Activated naive CD8-positive, alpha-beta T cell treated with anti-CD3 and anti-CD28 coated beads, Interleukin-2, amount 50 U/mL, for 16 hours (primary cell): ENCODE results near the gene JMJD1C.

Source experiments
- DNase-seq: peaks from one replicate; pipeline ENCODE4 v3.0.0-alpha.2; 2020; ENCODE audit warnings: low read depth, low spot score

JMJD1C gene

DNA sequence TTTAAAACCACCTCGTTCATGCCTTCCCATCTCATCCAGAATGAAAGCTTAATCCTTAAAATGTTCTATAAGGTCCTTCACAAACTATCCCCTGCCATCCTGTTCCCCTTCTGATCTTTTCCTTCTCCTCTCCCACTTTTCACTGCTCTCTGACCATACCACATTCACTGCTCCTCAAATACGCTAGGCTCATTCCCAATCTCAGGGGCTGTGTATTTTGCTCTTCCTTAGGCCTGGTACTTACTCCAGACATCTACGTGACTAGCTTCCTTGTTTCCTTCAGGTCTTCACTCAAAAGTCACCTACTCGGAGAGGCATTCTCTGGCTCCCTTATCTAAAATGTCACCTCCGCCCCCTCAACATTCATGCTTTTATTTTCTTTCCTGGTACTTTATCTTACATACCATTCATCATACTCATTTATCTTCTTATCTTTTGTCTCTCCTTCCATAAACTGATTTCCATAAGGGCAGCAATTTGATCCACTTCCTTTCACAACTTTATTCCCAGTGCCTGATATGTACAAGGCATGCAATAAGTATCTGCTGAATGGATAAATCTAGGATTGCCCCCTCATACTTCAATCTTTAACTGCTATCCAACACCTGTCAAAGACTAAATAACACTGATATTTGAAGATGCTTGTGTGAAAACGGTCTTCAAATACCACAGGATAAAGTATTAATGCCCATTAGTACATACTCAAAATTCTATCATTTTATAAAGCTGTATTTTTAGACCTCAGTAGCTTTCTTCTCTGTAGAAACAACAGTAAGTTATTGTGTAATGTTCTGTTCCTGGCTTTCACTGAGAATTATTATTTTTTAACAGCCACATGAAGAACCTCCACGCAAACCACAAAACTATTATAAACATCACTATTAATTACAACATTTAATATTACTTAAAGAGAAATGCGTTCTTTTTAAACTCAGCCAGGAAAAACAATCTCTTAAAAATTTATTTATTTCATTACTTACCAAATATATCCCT lies 27.0 kb downstream of the JMJD1C start:
- DNase-seq: no peak

DNA sequence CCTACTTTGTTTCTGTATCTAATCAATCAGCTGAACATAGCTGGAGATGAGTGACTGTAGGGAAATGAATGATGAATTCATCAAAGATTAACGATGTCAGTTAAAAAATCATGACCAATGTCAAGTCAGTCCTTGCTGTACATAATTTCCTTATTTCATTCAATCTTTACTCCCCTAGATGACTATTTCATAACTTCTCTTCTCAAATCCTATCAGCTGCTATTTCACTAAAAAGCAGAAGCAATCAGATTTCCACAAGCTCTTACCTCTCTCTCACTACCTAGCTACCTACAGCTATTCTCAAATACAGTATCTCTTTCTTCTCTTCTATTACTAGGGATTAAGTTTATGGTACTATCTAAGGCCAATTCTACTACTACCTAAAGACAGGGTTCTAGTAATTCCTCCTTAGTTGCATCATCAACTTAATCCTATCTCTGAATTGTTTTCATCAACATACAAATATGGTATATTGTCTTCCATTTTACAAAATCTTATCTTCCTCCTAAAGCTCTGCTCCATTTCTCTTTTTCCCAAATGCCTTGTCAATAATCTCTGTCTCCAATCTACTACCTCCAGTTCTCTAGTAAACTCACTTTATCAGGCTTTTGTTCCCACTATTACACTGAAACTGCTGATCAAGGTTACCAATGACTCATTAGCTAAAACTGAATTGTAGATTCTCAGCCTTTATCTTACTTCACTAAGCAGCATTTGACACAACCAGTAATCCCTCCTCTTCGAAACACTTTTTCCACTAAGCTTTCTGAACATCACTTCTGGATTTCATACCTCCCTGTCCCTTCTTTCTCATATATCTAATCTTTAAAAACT lies 28.4 kb downstream of the JMJD1C start:
- no peak for DNase-seq

DNA sequence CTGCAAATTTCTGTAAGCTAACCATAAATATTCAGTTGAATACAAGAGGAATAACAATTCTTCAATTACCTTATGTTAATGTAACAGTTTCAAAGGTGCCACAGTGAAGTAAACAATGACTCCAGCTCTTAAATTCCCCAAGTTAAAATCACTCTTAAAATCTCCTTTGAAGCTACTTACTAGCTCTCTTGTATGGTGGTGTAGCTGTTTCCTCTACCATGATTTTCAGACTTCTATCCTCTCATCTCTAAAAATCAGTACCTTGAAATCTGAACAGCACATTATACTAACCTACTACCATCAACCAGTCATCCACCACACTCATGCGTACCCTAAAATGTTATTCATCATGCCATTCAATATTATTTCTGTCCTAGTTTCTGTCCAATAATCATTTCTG lies 29.6 kb downstream of the JMJD1C start:
- no peak for DNase-seq

DNA sequence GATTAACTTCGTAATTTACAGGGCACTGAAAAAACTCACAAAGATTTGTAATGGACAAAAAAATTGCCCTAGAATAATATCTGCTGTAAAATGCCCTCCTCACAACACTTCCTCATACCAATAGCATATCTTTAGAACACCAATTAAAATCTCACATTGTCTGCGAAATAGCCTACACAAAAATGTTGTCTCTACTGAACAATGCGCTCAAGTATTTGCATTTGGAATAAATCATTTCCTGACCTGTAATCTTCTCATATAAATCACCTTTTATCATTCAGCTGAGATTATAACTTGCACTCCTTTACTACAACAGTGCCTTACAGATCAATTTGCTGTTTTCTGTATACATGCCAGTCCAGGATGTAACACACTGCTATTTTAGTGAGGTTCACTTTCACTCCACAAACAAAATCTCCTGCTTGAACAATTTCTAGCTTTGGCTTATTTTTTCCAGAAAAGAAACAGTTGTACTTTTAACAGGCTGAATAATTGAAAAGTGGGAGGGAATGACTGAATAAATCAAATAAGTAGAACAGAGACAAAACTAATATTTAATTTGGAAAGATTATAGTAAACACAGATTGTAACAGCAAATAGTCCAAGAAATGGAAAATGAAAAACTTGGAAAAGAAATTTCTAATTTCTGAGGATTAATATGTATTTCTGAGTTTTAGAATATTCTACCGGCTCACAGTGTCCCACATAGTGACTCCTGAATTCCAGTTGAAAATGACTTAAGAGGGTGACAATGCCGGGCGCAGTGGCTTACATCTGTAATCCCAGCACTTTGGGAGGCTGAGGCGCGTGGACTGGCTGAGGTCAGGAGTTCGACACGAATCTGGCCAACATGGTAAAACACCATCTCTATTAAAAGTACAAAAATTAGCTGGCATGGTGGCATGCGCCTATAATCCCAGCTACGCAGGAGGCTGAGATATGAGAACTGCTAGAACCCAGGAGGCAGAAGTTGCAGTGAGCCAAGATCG lies 30.6 kb downstream of the JMJD1C start:
- no peak for DNase-seq

DNA sequence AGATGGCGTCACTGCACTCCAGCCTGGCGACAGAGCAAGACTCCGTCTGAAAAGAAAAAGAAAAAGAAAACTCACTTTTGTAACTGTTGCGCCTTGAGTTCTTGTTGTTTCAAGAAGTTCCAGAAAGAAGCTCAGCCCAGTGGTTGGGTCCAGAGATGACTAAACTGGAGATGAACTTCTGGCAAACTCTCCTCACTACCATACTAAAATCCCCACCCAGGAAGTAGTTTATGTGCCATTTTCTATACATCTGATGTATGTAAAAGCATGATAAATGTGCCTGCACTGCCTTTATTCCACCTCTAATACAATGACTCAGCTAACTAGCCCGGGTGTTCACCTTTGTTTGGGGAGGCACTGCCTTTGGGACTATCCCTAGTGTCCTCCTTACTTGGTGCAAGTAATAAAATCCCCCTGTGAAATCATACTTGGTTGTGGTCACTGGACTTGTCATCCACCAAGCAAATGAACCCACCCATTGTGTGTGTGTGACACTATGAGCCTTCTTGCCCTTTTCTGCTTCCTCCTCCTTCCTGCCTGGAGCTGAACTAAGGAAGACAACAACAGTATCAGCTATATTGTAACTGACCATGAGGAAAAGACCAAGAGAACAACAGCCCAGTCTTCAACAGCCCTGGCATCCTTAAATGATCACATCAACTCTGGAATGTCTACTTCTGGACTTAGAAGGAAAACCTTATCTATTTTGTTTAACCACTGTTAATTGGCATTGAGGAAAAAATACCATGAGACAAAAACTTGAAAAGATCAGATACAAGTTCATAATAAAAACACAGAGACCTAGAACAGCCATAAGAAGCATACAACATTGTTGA lies 33.6 kb downstream of the JMJD1C start:
- DNase-seq: no peak

DNA sequence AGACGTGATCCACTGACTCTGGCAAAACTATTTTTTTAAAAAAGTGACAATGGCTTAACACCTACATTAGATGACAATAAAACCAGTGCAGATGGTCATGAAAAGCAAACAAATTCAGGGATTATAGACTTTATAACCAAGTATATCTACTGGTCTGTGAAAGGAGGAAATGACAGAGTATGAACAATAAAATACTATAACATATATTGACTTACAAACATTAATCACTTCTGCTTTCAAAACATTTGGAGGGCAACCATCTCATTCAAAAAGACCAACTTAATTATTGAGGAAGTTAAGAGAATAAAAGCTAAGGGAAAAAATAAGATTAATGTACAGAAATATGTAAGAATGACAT lies 34.8 kb downstream of the JMJD1C start:
- DNase-seq: no peak

DNA sequence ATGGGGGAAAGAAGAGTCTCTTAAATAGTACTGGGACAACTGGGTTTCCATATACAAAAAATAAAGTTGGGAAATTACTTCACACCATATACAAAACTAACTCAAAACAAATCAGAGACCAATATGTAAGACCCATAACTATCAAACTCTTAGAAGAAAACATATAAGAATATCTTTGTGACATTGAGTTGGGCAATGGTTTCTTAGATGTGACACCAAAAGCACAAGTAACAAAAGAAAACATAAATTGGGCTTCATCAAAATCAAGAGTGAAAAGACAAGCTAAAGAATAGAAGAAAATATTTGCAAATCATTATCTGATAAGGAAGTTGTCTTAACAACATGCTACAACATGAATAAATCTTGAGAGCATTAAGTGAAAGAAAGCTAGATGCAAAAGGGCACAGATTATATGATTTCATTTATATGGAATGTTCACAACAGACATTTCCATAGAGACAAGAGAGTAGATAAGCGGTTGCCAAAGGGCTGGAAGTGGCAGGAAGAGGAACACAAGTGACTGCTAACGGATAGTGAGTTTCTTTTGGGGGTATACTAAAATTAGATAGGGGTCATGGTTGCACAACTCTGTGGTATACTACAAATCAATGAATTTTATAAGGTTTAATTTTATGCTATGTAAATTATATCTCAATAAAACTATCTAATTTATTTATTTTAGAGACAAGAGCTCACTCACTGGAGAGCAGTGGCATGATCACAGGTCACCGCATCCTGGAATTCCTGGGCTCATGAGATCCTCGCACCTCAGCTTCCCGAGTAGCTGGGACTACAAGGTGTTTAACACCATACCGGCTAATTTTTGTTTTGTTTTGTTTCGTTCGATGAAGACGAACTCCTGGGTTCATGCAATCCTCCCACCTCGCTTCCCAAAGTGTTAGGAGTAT lies 35.4 kb downstream of the JMJD1C start:
- DNase-seq: no peak

DNA sequence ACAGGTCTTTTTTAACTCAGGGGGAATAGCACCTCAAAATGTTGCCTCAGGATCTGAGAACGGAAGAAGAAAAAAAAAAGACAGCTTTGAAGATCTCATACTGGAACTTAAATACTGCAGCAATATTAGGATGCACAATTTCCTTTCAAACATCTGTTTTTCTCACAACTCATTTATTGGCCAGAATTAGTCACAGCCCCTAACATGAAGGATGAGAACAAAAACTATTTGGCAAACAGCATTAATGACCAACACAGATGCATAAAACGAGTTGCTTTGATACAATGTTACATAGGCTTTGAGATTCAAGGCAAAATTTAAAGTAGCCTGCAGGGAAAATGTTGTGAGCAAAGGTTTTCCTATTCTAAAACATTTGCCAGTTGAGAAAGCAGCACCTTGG lies 36.5 kb downstream of the JMJD1C start:
- DNase-seq: no peak

DNA sequence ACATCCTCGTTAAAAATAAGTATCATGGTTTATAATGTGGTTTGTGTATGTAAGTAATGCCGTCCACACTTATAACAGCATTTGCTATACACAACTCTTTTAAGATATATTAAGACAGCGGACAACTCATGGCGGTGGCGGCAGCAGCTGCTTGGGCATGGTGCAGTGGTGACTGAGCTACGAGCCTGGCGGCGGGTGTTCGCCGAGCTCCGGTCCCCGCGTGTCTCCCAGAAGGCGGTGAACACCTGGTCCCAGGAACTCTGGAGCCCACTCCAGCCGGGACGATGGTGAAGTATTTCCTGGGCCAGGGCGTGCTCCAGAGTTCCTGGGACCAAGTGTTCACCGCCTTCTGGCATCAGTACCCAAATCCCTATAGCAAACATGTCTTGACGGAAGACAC lies 38.8 kb downstream of the JMJD1C start:
- no peak for DNase-seq

DNA sequence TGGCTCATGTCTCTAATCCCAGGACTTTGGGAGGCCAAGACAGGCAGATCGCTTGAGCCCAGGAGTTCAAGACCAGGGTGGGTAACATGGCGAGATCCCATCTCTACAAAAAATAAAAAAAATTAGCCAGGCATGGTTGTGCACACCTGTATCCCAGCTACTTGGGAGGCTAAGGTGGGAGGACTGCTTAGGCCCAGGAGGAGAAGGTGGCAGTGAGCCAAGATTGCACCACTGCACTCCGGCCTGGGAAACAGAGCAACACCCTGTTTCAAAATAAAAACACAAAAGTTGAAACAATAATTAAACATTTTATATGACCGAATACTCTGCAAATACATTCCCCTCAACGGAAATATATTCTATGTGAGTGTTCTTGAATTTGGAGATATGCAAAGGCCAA lies 40.3 kb downstream of the JMJD1C start:
- no peak for DNase-seq

DNA sequence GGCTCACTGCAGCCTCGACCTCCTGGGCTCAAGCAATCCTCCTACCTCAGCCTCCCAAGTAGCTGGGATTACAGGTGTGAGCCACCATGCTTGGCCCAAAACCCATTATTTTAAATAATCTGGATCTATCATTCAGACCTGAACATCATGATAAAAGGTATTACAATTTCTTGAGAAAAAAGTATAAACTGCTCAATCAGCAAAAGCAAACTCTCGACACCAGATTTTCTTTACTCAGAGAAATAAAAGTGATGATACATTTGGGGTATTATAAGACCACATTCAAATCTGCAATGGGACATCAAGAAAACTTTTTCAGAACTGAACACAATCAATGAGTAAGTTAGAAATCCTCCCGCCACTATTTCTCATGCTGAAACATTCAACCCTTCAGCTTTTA lies 41.2 kb downstream of the JMJD1C start:
- DNase-seq: no peak

DNA sequence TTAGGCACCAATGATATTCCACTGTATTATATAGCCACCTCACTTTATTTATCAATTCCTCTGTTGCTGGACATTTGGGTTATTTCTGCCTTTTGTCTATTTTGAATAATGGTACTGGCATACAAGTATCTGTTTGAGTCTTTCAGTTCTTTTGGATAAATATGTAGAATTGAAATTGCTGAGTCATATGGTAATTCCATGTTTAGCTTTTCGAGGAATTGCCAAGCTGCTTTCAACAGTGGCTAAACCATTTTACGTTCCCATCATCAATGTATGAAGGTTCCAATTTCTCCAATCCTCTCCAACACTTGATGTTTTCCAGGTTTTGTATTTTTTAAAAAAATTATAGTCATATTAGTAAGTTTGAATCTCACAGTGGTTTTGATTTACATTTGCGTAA lies 42.3 kb downstream of the JMJD1C start:
- DNase-seq: no peak

DNA sequence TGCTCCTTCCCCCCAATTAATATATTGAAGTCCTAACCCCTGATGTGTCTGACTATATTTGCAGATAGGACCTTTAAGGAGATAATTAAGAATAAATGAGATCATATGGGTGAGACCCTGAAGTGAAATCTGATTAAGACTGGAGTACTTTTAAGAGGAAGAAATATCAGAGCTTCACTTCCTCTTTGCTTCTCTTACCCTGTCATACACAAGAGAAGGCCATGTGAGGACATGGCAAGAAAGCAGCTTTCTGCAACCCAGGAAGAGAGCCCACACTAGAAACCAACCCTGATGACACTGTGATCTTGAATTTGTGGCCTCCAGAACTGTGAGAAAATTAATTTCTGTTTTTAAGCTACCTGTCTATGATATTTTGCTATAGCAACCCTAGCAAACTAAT lies 44.2 kb downstream of the JMJD1C start:
- DNase-seq: no peak

DNA sequence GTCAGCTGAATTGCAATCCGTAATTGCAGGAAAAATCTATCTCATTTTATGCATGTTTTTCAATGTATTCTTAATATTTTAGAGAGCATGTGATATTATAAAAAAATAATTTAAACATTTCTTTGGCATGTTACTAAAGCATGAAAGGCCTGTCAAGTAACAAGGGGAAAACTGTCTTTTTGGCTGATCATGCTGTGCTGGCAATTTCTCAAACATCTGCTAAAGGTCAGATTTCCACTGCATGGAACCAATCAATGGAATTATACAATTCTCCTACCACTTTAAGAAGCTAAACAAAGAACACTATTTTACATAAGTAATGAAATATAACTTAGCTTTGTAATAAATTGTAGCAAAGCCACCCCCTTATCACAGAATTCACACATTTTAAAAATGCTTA lies 49.4 kb downstream of the JMJD1C start:
- DNase-seq: no peak

DNA sequence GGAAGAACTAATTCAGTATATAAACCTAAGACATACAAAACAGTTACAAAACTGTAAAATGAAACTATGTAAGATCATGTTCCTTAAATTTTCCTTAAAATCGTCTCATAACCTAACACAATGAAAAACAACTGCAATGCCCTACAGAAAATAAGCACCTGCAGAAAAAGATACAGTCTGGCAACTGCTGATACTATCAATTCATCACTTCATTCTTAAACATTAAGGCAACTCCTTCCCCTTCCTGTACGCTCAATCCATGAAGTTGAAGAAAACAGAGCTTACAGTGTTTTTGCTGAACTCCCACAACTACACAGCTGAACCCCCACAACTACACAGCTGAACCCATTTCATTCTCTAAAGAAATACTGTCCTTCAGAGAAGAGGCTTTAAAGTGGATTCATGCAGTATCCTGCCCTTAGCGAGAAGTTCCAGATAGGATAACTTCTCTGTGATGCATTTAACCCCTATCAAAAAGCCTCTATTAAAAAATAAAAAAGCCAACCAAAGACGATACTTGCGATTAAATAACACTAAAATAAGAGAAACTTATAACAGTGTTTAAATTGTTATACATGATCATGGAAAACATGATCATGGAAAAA lies 50.0 kb downstream of the JMJD1C start:
- DNase-seq: no peak

DNA sequence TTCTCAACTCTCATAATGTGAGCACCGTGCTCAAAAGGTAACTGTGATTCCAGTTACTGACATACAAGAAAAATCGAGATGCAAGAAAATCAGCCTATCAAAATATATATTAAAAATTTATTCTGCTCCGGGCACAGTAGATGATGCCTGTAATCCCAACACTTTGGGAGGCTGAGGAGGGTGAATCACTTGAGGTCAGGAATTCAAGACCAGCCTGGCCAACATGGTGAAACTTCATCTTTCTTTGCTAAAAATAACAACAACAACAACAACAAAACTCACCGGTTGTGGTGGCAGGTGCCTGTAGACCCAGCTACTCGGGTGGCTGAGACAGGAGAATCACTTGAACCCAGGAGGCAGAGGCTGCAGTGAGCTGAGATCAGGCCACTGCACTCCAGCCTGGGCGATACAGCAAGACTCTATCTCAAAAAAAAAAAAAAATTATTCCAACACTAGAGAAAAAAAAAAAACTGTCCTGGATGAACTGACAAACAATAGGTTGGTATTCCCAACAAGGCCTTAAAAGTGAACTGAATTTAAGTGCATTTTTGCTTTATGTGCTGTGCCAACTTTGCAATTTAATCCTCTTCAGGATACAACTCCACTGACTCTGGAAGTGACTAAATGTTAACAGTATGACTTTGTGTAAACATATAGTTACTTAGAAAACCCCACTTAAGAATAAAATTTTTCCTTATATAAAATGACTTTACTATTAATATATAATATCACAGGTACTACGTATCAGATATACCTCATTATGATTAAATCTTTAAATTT lies 51.1 kb downstream of the JMJD1C start:
- no peak for DNase-seq

DNA sequence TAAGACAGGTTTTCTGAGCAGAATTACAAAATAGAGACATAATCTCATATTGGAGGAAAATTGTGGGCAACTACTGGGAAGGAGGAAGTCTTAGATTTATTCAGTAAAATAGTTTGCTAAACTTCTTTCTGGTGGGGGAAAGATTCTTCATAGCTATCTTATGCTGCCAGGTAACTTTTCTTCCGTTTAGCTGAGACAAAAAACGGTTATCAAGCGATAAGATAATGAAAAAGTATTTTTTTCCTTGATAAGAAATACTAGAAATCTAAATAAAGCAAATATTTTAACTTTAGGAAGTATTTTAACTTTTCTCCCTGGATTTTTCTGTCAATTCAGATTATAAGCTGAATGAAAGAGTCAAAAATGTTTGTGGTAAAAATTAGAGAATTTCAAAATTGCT lies 52.3 kb downstream of the JMJD1C start:
- DNase-seq: no peak

DNA sequence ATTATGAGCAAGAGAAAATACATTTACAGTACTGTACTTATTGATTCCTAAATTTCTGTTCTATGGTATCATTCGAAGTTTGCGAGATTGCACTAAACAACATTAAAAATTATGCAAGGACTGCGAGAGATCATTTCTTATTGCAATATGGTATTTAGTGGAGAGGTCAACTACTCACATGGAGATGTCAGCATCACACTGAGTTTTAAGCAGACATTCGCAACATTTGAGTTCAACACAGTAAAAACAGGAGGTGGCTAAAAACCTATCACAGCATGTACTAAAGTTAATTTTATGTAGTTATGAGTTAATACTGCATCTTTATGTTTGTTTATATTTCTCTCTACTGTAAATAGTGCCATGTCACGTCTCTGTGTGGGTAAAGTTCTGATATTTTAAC lies 53.5 kb downstream of the JMJD1C start:
- DNase-seq: no peak
